GM19193 (cell line): ENCODE measurements around the gene EVA1A.

Experiments
- POLR2A ChIP-seq: IDR thresholded peaks from 4 replicates; pipeline ENCODE4 v1.6.1; 2011; ENCODE audit not compliant: insufficient read depth, insufficient read length; ENCODE audit errors: extremely low read depth

EVA1A gene

DNA sequence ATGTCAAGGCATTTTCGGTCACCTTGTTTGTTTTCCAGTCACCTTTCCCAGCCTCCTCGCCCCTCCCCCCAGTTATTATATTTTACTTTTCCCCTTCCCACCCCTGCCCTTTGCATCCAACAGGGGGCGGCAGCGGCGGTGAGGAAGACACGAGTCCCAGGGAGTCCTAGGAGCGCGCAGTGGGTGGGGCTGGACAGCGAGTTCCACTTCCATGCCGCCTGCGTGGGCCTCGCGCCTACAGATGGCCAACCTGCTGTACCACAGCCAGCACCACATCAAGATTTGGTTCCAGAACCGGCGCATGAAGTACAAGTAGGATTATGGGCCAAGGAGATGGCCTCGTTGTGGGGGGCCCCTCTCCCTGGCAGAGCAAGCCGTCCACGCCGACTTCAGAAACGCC lies 37.2 kb upstream of the EVA1A start:
- TF ChIP-seq POLR2A: no peak

DNA sequence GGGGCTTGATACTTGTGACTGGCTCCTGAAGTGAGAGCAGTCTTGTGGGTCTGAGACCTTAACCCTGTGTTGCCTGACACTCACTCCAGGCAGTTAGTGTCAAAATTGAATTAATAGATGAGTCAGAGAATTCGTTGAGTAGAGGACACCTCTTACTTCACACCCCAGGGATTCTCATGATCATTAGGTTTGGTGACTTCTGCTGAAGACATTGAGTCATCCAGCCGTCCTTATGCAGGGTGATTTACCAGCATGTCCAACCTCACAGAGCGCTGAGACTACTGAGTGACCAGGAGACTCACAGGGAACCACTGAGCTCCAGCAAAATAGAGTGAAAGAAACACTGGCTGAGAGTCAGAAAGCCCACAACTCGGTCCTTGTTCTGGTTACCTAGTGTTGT lies 36.0 kb upstream of the EVA1A start:
- no peak for TF ChIP-seq POLR2A

DNA sequence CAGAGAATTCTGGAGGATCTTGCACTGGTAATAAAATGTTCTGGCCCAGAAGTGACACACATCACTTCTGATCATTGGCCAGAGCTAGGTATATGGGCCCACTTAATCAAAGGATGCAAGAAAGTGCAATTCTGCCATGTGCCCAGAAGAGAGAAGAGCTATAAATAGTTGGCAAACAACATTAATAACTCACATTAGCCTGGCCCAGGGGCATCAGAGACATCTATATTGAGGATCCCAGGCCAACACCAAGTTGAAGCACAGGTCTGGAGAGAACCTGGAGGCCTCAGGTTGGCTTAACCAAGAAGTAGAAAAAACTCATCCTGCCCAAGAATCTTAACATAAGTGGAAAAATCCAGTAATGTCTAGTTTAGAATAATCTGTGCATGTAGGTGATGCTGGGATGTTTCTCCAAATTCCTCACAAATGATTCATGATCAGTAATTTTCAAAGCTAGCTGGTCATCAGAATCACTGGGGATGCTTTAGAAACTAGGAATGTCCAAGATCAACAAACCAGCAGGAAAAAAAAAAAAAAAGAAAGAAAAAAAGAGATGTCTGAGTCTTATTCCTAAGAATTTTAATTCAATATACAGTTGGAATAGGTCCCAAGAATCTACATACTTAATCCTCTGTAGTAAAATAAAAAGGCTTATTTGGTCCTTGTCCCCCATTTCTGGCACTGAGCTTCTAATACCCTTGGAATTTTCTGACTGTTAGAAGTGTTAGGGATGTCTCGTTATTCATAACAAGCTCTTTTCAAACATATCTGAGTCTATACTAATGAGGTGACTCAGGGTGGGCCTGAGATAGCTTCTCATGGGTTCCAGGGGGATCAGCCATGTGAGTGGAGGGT lies 35.0 kb upstream of the EVA1A start:
- TF ChIP-seq POLR2A: no peak

GRCh38 chr2:75594596-75594995 lies 33.9 kb upstream of the EVA1A start:
- TF ChIP-seq POLR2A: no peak

- no peak for TF ChIP-seq POLR2A
Measured at GRCh38 chr2:75592888-75593287, 32.1 kb upstream of the EVA1A start.

DNA sequence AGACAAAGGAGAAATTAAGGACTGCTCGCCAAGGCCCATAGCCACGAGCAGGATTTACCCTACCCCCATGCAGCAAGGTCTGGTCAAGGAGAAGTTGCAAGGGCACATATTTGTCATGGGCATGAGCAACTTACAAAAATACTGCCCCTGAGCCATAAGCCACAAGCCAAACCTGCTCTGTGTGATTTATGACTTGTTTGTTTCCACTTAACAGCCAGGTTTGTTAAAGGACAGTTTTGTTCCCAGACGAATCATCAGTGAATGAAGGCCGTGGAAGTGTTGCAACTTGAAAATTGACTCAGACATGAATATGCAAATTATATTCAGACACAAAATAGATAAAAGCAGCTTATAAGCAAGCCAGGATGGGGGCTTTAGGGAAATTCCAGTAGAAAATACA lies 31.3 kb upstream of the EVA1A start:
- no peak for TF ChIP-seq POLR2A

DNA sequence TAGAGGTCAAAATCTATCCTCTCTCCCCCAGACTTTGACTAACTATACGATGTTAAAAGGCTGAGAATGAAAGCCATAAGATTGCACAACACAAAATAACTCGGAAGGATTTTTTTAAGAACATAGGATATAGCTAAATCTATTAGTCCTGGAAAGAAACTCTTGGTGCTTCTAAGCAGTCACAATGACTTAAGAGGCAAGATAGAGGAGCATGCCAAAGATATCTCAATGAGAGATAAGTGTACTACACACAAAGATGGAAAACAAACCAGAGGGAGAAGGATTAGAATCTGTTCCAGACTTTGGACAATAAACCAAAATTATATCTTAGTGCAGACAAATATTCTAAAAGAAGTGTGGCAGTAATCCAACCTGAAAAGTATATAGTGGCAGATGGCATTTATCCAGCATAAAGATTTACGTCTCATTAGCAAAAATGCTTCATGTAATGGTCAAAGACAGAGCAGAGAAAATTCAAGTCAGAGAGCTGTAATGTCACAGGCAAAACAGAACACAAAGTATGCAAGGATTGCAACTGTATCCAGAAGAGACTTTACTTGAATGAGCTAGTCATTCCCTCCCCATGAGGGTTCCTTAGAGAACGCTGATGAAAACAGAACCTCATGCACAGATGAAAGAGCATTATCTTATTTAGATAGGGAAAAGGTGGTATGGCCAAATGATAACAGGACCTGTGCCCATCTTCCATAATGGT lies 28.8 kb upstream of the EVA1A start:
- no peak for TF ChIP-seq POLR2A

DNA sequence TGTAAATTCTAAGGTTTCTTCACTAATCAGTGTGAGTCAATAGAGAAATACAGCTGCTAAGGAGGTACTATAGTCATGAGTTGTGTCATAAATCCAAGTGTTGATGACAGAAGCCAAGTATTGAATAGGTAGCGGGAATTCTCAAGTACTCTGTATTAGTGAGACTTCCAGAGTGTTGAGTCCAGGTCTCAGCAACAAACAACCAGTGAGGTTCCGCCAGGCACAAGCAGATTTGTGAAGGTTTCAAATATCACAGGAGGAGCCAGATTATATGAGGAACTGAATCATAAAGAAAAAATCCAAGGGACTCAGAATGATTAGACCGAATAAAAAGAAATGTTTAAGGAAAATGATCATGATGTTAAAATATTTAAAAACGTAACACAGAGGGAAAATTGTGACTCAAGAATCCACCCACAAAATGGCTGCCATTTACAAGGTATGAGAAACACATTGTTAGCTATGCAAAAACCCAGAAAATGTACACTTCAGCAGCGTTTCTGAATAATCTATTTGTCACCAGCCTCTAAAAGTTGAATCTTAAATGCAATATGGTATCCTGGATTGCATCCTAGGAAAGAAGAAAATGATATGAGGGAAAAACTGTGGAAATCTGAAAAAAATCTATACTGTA lies 27.3 kb upstream of the EVA1A start:
- no peak for TF ChIP-seq POLR2A

DNA sequence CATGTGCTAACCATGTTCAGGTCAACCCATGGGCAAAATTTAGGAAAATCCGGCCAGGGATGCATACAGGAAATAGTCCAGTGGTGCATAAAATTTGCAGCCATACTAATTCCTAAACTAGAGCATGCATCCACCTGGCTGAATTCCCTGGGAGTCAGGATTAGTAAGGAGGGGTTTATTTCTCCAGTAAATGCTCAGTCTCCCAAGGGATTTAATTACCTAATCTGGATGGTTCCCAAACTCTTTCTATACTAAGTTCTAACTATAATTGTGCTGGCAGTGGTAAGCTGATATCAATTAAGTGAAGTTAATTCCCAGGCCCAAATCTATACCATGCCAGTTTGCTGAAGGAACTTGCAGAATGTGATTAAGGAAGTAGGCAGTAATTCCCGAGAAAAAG lies 26.2 kb upstream of the EVA1A start:
- TF ChIP-seq POLR2A: no peak

GRCh38 chr2:75582840-75583239 lies 22.1 kb upstream of the EVA1A start:
- TF ChIP-seq POLR2A: no peak

GRCh38 chr2:75580606-75581005 lies 19.9 kb upstream of the EVA1A start:
- no peak for TF ChIP-seq POLR2A

DNA sequence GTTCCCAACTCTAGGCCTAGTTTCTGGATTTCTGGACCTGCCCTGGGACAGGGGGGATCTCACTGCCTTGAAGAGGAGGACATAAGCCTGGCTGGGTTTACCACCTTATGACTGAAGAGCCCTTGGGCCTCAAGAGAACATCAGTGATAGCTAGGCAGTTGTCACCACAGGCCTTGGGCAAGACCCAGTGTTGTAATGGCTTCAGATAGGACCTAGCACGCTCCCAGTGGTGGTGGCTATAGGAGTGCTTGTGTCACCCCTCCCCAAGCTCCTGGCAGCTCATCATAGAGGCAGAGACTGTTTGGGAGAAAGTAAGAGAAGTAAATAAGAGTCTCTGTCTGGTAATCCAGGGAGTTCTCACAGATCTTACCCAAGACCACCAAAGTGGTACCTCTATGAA lies 19.4 kb upstream of the EVA1A start:
- TF ChIP-seq POLR2A: no peak

DNA sequence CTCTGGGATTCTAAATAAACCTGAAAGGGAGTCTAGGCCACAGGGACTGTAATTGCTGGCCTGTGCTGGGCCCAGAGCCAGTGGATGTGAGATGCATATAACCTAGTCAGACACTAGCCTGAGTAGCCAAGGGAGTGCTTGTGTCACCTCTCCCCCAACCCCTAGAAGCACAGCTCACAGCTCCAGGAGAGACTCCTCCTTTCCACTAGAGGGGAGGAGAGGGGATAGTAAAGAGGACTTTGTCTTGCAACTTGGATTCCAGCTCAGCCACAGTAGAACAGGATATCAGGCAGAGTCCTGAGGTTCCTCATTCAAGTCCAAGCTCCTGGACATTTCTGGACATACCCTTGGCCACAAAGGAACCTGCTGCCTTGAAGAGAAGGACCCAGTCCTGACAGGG lies 18.4 kb upstream of the EVA1A start:
- no peak for TF ChIP-seq POLR2A

- no peak for TF ChIP-seq POLR2A
Measured at GRCh38 chr2:75577280-75577679, 16.5 kb upstream of the EVA1A start.

GRCh38 chr2:75574106-75574505 lies 13.4 kb upstream of the EVA1A start:
- TF ChIP-seq POLR2A: no peak
